K562 (cell line): ENCODE data around the gene CTIF. TPM values are rescaled to one million over a fixed set of nuclear protein-coding genes. Genes with fewer than 3 reads are reported as not detected.

Source experiments
- ATAC-seq: fragments of 200-7000 bp; cut with Tn5 transposase; 3 replicates; pipeline ENCODE4 v1.9.1; 2020; ENCODE audit warnings: moderate library complexity
- BruUV-seq: library from RNA; stranded (reverse); fragments of 400-500 nt; replicated peaks from 2 replicates; lab custom pipeline; 2021; lab: Mats Ljungman, UMichigan
- CTCF ChIA-PET: fragments of 300-600 bp; formaldehyde crosslinking; extraction: SDS; loops from one replicate; lab custom pipeline; 2021; ENCODE audit warnings: low intra/inter-chr PET ratio; lab: Yijun Ruan, JAX
- POLR2A ChIA-PET: fragments of 300-600, 350-650 bp; sonication (Branson Sonifier 250); formaldehyde crosslinking; extraction: SDS; loops from one replicate; lab custom pipeline; 2021; ENCODE audit warnings: antibody characterized with exemption, inconsistent platforms; lab: Yijun Ruan, JAX
- DNase-seq, 4 experiments: peaks; one replicate each; pipeline versions ENCODE4 v3.0.0 to v3.0.0-alpha.2; 2011 to 2018; ENCODE audit warnings: low spot score in 3 of 4, mixed read lengths in 3 of 4; ENCODE audit errors: extremely low read depth in 1 of 4
- FAIRE-seq: peaks from 2 replicates; lab custom pipeline; 2011; peaks lifted over from hg19 to GRCh38; lab: Jason Lieb, UNC
- H2AFZ ChIP-seq: 2 replicates; pipeline ENCODE4 v1.6.0; 2011; ENCODE audit warnings: low read depth, low read length, control low read depth, inconsistent platforms
- H3K27ac ChIP-seq: fragments of 200-600 bp; 3 replicates; pipeline ENCODE4 v1.8.0; 2011; ENCODE audit warnings: low read depth, mild to moderate bottlenecking, control low read depth, inconsistent platforms, low read length, moderate library complexity, mixed read lengths; ENCODE audit errors: extremely low read depth
- H3K27me3 ChIP-seq, 2 experiments: fragments of 300-600 bp in 1 of 2; 2 replicates in 1 of 2; 3 replicates in 1 of 2; pipeline versions ENCODE4 v1.6.0 to v1.8.0; 2011; ENCODE audit warnings: inconsistent platforms in 2 of 2, low read length in 2 of 2, mild to moderate bottlenecking in 1 of 2, mixed read lengths in 1 of 2, moderate library complexity in 1 of 2; ENCODE audit not compliant: control insufficient read depth in 2 of 2, insufficient read depth in 2 of 2
- H3K36me3 ChIP-seq: fragments of 300-600 bp; 3 replicates; pipeline ENCODE4 v1.8.0; 2011; ENCODE audit warnings: mild to moderate bottlenecking, low read length, inconsistent platforms; ENCODE audit not compliant: control insufficient read depth, insufficient read depth
- H3K4me1 ChIP-seq, 2 experiments: fragments of 200-600 bp in 1 of 2; replicated peaks in 1 of 2; 2 replicates in 1 of 2; 3 replicates in 1 of 2; pipeline versions ENCODE4 v1.5.1 to v1.8.0; 2011; ENCODE audit warnings: inconsistent platforms in 2 of 2, low read length in 2 of 2, mild to moderate bottlenecking in 1 of 2, mixed read lengths in 1 of 2, moderate library complexity in 1 of 2; ENCODE audit not compliant: control insufficient read depth in 2 of 2, insufficient read depth in 2 of 2
- H3K4me2 ChIP-seq: 2 replicates; pipeline ENCODE4 v1.6.1; 2011; ENCODE audit warnings: low read length, control low read depth, inconsistent platforms, mixed read lengths; ENCODE audit not compliant: insufficient read depth
- H3K4me3 ChIP-seq: fragments of 200-600 bp; sonication (generic), shearing (Covaris generic); 2 replicates; pipeline ENCODE4 v1.5.1; 2016; ENCODE audit warnings: control low read depth, inconsistent platforms
- H3K79me2 ChIP-seq: fragments of 200-600 bp; 3 replicates; pipeline ENCODE4 v1.8.0; 2011; ENCODE audit warnings: low read length, inconsistent platforms; ENCODE audit not compliant: control insufficient read depth, insufficient read depth
- H3K9ac ChIP-seq, 2 experiments: 2 replicates each; pipeline versions ENCODE4 v1.6.0 to v1.6.1; 2011; ENCODE audit warnings: low read depth in 2 of 2, low read length in 2 of 2, control low read depth in 1 of 2, inconsistent platforms in 1 of 2, mild to moderate bottlenecking in 1 of 2, mixed read lengths in 1 of 2; ENCODE audit not compliant: insufficient read depth in 1 of 2
- H3K9me1 ChIP-seq: one replicate; pipeline ENCODE4 v1.6.0; 2011; ENCODE audit warnings: inconsistent platforms, mild to moderate bottlenecking, low read length, moderate library complexity; ENCODE audit not compliant: control insufficient read depth, insufficient read depth
- H3K9me3 ChIP-seq: replicated peaks from 2 replicates; pipeline ENCODE4 v1.5.1; 2011; ENCODE audit warnings: low read depth, low read length, inconsistent platforms; ENCODE audit not compliant: control insufficient read depth, insufficient read depth
- H4K20me1 ChIP-seq: replicated peaks from 2 replicates; pipeline ENCODE4 v1.6.1; 2011; ENCODE audit warnings: low read length, inconsistent platforms, mixed read lengths; ENCODE audit not compliant: control insufficient read depth, insufficient read depth
- ATF3 ChIP-seq, 2 experiments: fragments of 450-650 bp in 1 of 2; sonication (generic) in 1 of 2; formaldehyde crosslinking in 1 of 2; IDR thresholded peaks in 1 of 2; conservative IDR thresholded peaks in 1 of 2; 2 replicates each; pipeline versions ENCODE4 v1.6.1 to v1.8.1; 2016 to 2023; ENCODE audit warnings: mild to moderate bottlenecking in 2 of 2, moderate library complexity in 2 of 2, inconsistent platforms in 1 of 2, missing genetic modification reagents in 1 of 2
- CBX3 ChIP-seq, 2 experiments: IDR thresholded peaks; 1 replicate in 1 of 2; 2 replicates in 1 of 2; pipeline ENCODE4 v1.6.1; 2012; ENCODE audit warnings: inconsistent platforms in 2 of 2, low read length in 2 of 2, borderline replicate concordance in 1 of 2, control low read depth in 1 of 2
- CCAR2 ChIP-seq: fragments of 200-400 bp; formaldehyde crosslinking; IDR thresholded peaks from 2 replicates; pipeline ENCODE4 v1.6.1; 2017; ENCODE audit warnings: mild to moderate bottlenecking, low read depth, low read length
- GATAD2B ChIP-seq: fragments of 450-650 bp; IDR thresholded peaks from 2 replicates; pipeline ENCODE4 v1.6.1; 2017; ENCODE audit warnings: mild to moderate bottlenecking, borderline replicate concordance
- JUND ChIP-seq, 2 experiments: IDR thresholded peaks; 2 replicates in 1 of 2; 3 replicates in 1 of 2; pipeline ENCODE4 v1.6.1; 2011; ENCODE audit warnings: borderline replicate concordance in 2 of 2, low read depth in 2 of 2, low read length in 2 of 2, improper control_type of control experiment in 1 of 2, missing biosample characterization in 1 of 2, missing genetic modification characterization in 1 of 2, missing genetic modification reagents in 1 of 2
- MAFK ChIP-seq: IDR thresholded peaks from 2 replicates; pipeline ENCODE4 v1.6.1; 2011; ENCODE audit warnings: low read length, improper control_type of control experiment
- NELFE ChIP-seq: IDR thresholded peaks from 2 replicates; pipeline ENCODE4 v1.6.1; 2011; ENCODE audit warnings: mild to moderate bottlenecking; ENCODE audit not compliant: insufficient read depth, insufficient read length
- RREB1 ChIP-seq: fragments of 250-450 bp; sonication (Bioruptor Pico); IDR thresholded peaks from 2 replicates; pipeline ENCODE4 v1.4.0; 2020
- SMAD3 ChIP-seq: fragments of 450-650 bp; formaldehyde crosslinking; conservative IDR thresholded peaks from 2 replicates; pipeline ENCODE4 v1.4.0; 2020; ENCODE audit warnings: mild to moderate bottlenecking
- SMAD4 ChIP-seq: fragments of 250-450 bp; sonication (Bioruptor Pico); conservative IDR thresholded peaks from 2 replicates; pipeline ENCODE4 v1.8.0; 2021; ENCODE audit warnings: inconsistent platforms, mild to moderate bottlenecking, moderate library complexity
- SMARCA4 ChIP-seq: fragments of 450-650 bp; IDR thresholded peaks from 2 replicates; pipeline ENCODE4 v1.6.1; 2016
- THAP7 ChIP-seq: fragments of 250-450 bp; sonication (Bioruptor Pico); IDR thresholded peaks from 2 replicates; pipeline ENCODE4 v1.5.0; 2021
- ZNF23 ChIP-seq: fragments of 250-450 bp; sonication (Bioruptor Pico); IDR thresholded peaks from 2 replicates; pipeline ENCODE4 v1.4.0; 2020; ENCODE audit warnings: mild to moderate bottlenecking
- WGBS: fragments of 100-300 bp; shearing (Covaris generic); methylation state at CpG from one replicate; pipeline ENCODE4 v1.1.6; 2016; ENCODE audit warnings: low coverage, mixed read lengths; ENCODE audit not compliant: insufficient coverage; ENCODE audit errors: missing lambda C conversion rate; 5-methylcytosine and 5-hydroxymethylcytosine counted together
- in situ Hi-C: fragments of 300-500 bp; cut with MboI; formaldehyde crosslinking; loops from 4 replicates; pipeline ENCODE4 v1.15.0; 2018; ENCODE audit warnings: inconsistent platforms, mixed read lengths
- intact Hi-C: fragments of 100-400 bp; cut with micrococcal nuclease; formaldehyde crosslinking; loops from 2 replicates; pipeline ENCODE4 v1.14.2; 2022
- polyA plus RNA-seq, 8 experiments: library from polyadenylated mRNA; depleted of rRNA in 4 of 8; stranded (reverse) in 5 of 8; unstranded in 3 of 8; fragments of >200 nt; fragmentation: Nextera tagmentation in 2 of 8; fragmentation: Illumina TruSeq in 1 of 8; extraction: Ambion mirVana in 2 of 8; extraction: Trizol in 1 of 8; gene quantifications; 2 replicates each; pipeline versions ENCODE4 v1.2.1 to v1.2.3, GENCODE V29; 2011 to 2014; ENCODE audit warnings: inconsistent platforms in 1 of 8, missing spikeins in 1 of 8
- total RNA-seq, 7 experiments: library from RNA; depleted of rRNA in 6 of 7; stranded (reverse); fragments of >200 nt in 6 of 7; fragmentation: Illumina TruSeq in 2 of 7; extraction: Trizol in 2 of 7; gene quantifications; 2 replicates each; pipeline versions ENCODE4 v1.2.1 to v1.2.3, GENCODE V29; 2011 to 2021; ENCODE audit warnings: low replicate concordance in 1 of 7

The CTIF gene
- total and polyA plus RNA-seq, 9 of the 15 experiments (the other 6 are each of a cell fraction or from before 2014, with no cell fraction given), result 0.17 to 11.5 (median 2.2) TPM

GRCh38 chr18:48797841-48798255 is 259.0 kb downstream of the CTIF start:
- Histone ChIP-seq H3K36me3 (no peaks in the 10 kb centered on the region), H4K20me1 (no peaks in the 10 kb centered on the region; the same call in 1 of the 2 replicates), H3K4me2 (no peak overlapping the region), H2AFZ (no peak overlapping the region), H3K27ac (no peak overlapping the region), H3K4me3 (no peak overlapping the region), H3K9me3 (no peaks in the 10 kb centered on the region), H3K79me2 (no peaks in the 10 kb centered on the region), H3K4me1 (peaks cover 8 to 23% of the 10 kb centered on the region in 2 experiments; a peak in 4 of 5 replicates), H3K9ac (no peak overlapping the region), H3K27me3 (no peaks in the 10 kb centered on the region), H3K9me1 (no peaks in the 10 kb centered on the region)
- ATAC-seq (peak; percentile 31; the same call in 1 of the 3 replicates), FAIRE-seq (no peak), DNase-seq (peak in 2 of 4 experiments; percentile 14 to 32)
- CTCF ChIA-PET, result no interaction called here
- intact Hi-C loops (no loop called here), in situ Hi-C loops (no loop called here)
- WGBS, result 27% methylated on average over 9 of the region's 9 CpGs
- POLR2A ChIA-PET, result interaction anchor here (0.7 kb wide), 1 partner anchor 18 kb away, joined by 3 read pairs; no protein-coding TSS in a partner anchor
- no TSS peak for BruUV-seq
- TF ChIP-seq CCAR2 (no peak), SMAD4 (0 out of 2 replicates have a peak, but pooled peaks have one; percentile 22), SMAD3 (CRISPR knock-in tag) (no peak), JUND (IDR thresholded peaks at IDR 0.05; ENCODE audit: borderline replicate concordance, low read depth, low read length) (0 out of 2 replicates have a peak, but pooled peaks have one; percentile 12), JUND (tag; IDR thresholded peaks at IDR 0.05; ENCODE audit: borderline replicate concordance, low read depth, low read length) (no peak), SMARCA4 (no peak), RREB1 (CRISPR knock-in tag) (no peak), THAP7 (CRISPR knock-in tag) (no peak), CBX3 (IDR thresholded peaks at IDR 0.05; ENCODE audit: borderline replicate concordance in 1 of 2, low read length in 2 of 2) (no peak), ATF3 (IDR thresholded peaks at IDR 0.05) (no peak), ATF3 (CRISPR knock-in tag; conservative IDR thresholded peaks at IDR 0.05) (no peak), ZNF23 (no peak), GATAD2B (no peak), NELFE (no peak), MAFK (no peak)
